ENCODE data around the gene TCEANC2. TPM values are rescaled to one million over a fixed set of nuclear protein-coding genes. Genes with fewer than 3 reads are reported as not detected.

Gene TCEANC2
- total RNA-seq, 1 experiment from 2014 or later = 8.4 TPM

GRCh38 chr1:54124472-54124871, 71.1 kb downstream of the TCEANC2 start:
- no peaks in the 10 kb centered on the region for H3K9me3 Mint-ChIP-seq (ENCODE audit: low read depth, unreplicated experiment)
- CTCF ChIA-PET = interaction anchor here (0.7 kb wide), 1 partner anchor 148 kb away, joined by 3 read pairs; no protein-coding TSS in a partner anchor
- peaks cover 7% of the 10 kb centered on the region for H3K4me1 Mint-ChIP-seq (ENCODE audit: low read depth, unreplicated experiment)
- TF ChIP-seq CTCF (IDR thresholded peaks at IDR 0.05; ENCODE audit: unreplicated experiment) = no peak
- no peak overlapping the region for H3K27ac Mint-ChIP-seq (ENCODE audit: unreplicated experiment)
- intact Hi-C loops (cut with micrococcal nuclease; ENCODE audit: unreplicated experiment) = loop anchor here (5.0 kb wide), 1 partner anchor 363 kb away; no protein-coding TSS in a partner anchor
- peaks cover 3% of the 10 kb centered on the region for H3K36me3 Mint-ChIP-seq (ENCODE audit: insufficient read depth, unreplicated experiment)
- H3K4me3 Mint-ChIP-seq (ENCODE audit: low read depth, unreplicated experiment) = no peak overlapping the region
- peak; percentile 40 for DNase-seq
- BruUV-seq (replicated peaks) = no TSS peak
- H3K27me3 Mint-ChIP-seq (ENCODE audit: unreplicated experiment) = peaks cover 24% of the 10 kb centered on the region

- BruUV-seq (replicated peaks) = no TSS peak
- H3K4me1 Mint-ChIP-seq (ENCODE audit: low read depth, unreplicated experiment) = peaks cover 7% of the 10 kb centered on the region
- peaks cover 3% of the 10 kb centered on the region for H3K36me3 Mint-ChIP-seq (ENCODE audit: insufficient read depth, unreplicated experiment)
- intact Hi-C loops (cut with micrococcal nuclease; ENCODE audit: unreplicated experiment) = loop anchor here (5.0 kb wide), 2 partner anchors 77 to 362 kb away; partner anchors contain the start of genes CYB5RL and MRPL37
- CTCF ChIA-PET = interaction anchor here (0.8 to 1.4 kb wide), 2 partner anchors 365 to 370 kb away, joined by 4 read pairs; no protein-coding TSS in a partner anchor
- DNase-seq = no peak
- no peak overlapping the region for H3K27ac Mint-ChIP-seq (ENCODE audit: unreplicated experiment)
- TF ChIP-seq CTCF (IDR thresholded peaks at IDR 0.05; ENCODE audit: unreplicated experiment) = no peak
- no peak overlapping the region for H3K4me3 Mint-ChIP-seq (ENCODE audit: low read depth, unreplicated experiment)
- no peaks in the 10 kb centered on the region for H3K9me3 Mint-ChIP-seq (ENCODE audit: low read depth, unreplicated experiment)
- H3K27me3 Mint-ChIP-seq (ENCODE audit: unreplicated experiment) = peaks cover 25% of the 10 kb centered on the region
Observed at GRCh38 chr1:54124906-54125305, 71.5 kb downstream of the TCEANC2 start.

- H3K27me3 Mint-ChIP-seq (ENCODE audit: unreplicated experiment) = peaks cover 31% of the 10 kb centered on the region
- DNase-seq = peak; percentile 12
- no peak for TF ChIP-seq CTCF (IDR thresholded peaks at IDR 0.05; ENCODE audit: unreplicated experiment)
- H3K4me1 Mint-ChIP-seq (ENCODE audit: low read depth, unreplicated experiment) = peaks cover 7% of the 10 kb centered on the region
- H3K27ac Mint-ChIP-seq (ENCODE audit: unreplicated experiment) = no peak overlapping the region
- no TSS peak for BruUV-seq (replicated peaks)
- CTCF ChIA-PET = interaction anchor here (0.7 to 1.4 kb wide), 4 partner anchors 29 to 370 kb away, joined by 3 to 4 read pairs (median 4); no protein-coding TSS in a partner anchor
- no peak overlapping the region for H3K4me3 Mint-ChIP-seq (ENCODE audit: low read depth, unreplicated experiment)
- no peaks in the 10 kb centered on the region for H3K9me3 Mint-ChIP-seq (ENCODE audit: low read depth, unreplicated experiment)
- intact Hi-C loops (cut with micrococcal nuclease; ENCODE audit: unreplicated experiment) = loop anchor here (5.0 kb wide), 1 partner anchor 77 kb away; the partner anchor contains the start of genes CYB5RL and MRPL37
- H3K36me3 Mint-ChIP-seq (ENCODE audit: insufficient read depth, unreplicated experiment) = peaks cover 3% of the 10 kb centered on the region
Observed at GRCh38 chr1:54125386-54126070, 72.1 kb downstream of the TCEANC2 start.

- no peak for DNase-seq
- peaks cover 3% of the 10 kb centered on the region for H3K36me3 Mint-ChIP-seq (ENCODE audit: insufficient read depth, unreplicated experiment)
- H3K4me1 Mint-ChIP-seq (ENCODE audit: low read depth, unreplicated experiment) = peaks cover 7% of the 10 kb centered on the region
- H3K9me3 Mint-ChIP-seq (ENCODE audit: low read depth, unreplicated experiment) = no peaks in the 10 kb centered on the region
- peaks cover 39% of the 10 kb centered on the region for H3K27me3 Mint-ChIP-seq (ENCODE audit: unreplicated experiment)
- H3K4me3 Mint-ChIP-seq (ENCODE audit: low read depth, unreplicated experiment) = no peak overlapping the region
- H3K27ac Mint-ChIP-seq (ENCODE audit: unreplicated experiment) = no peak overlapping the region
- CTCF ChIA-PET = interaction anchor here (0.7 to 1.4 kb wide), 2 partner anchors 29 to 363 kb away, joined by 4 read pairs; no protein-coding TSS in a partner anchor
- no TSS peak for BruUV-seq (replicated peaks)
- no peak for TF ChIP-seq CTCF (IDR thresholded peaks at IDR 0.05; ENCODE audit: unreplicated experiment)
- intact Hi-C loops (cut with micrococcal nuclease; ENCODE audit: unreplicated experiment) = loop anchor here (5.0 kb wide), 1 partner anchor 76 kb away; the partner anchor contains the start of genes CYB5RL and MRPL37
Observed at GRCh38 chr1:54126271-54126815, 72.9 kb downstream of the TCEANC2 start.
